ENCODE measurements around the gene GPR160.

GPR160 gene

DNA sequence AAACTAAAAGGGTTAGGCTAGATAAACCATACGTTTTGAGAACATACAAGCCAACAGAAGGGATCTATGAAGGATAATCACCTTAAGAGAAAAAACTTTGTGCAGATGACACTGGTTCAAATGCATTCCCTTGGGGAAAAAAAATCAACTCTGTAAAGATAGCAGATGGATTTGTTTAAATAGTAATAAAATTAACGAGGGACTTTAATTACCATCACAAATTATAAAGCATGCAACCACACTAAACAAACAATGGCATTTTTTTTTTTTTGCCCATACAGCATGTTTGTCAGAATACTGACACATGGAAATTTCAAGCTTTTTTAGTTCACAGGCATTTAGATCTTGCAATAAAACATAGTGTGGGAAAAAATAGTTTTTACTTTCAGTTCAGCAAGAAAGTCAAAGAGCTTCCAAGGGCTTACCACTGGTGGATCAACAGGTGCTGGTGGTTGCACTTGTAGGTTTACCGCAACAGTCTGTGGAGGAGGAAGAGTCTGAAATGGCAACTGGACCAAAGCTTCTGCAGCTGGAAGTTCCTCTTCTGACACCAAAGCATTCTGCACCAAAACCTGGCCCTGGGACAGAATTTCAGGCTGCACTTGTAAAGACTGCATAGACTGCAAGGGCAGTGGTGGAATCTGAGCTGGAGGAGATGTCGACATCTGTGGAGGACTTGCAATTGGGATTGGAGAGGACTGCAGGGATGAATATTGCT is 90.6 kb downstream of the GPR160 start:
- Histone ChIP-seq H3K4me1 (ENCODE audit: insufficient read depth, low read length, poor library complexity, severe bottlenecking) (no peaks in the 10 kb centered on the region), H3K4me2 (ENCODE audit: low read depth, low read length, poor library complexity, severe bottlenecking) (no peak overlapping the region), H3K79me2 (ENCODE audit: insufficient read depth, low read length) (no peaks in the 10 kb centered on the region), H3K27me3 (ENCODE audit: insufficient read depth, low read length, poor library complexity, severe bottlenecking) (no peaks in the 10 kb centered on the region), H3K9me2 (replicated peaks; ENCODE audit: low read depth, low read length) (no peaks in the 10 kb centered on the region), H3K4me3 (ENCODE audit: low read length, poor library complexity, severe bottlenecking) (no peak overlapping the region), H2AFZ (ENCODE audit: low read length) (no peak overlapping the region), H3K9ac (ENCODE audit: low read depth, low read length, poor library complexity, severe bottlenecking) (no peak overlapping the region), H3F3A (ENCODE audit: low read depth) (no peaks in the 10 kb centered on the region), H4K20me1 (ENCODE audit: insufficient read depth, low read length, poor library complexity, severe bottlenecking) (no peaks in the 10 kb centered on the region), H3K36me3 (ENCODE audit: insufficient read depth, low read length) (peaks cover 50% of the 10 kb centered on the region), H3K9me3 (ENCODE audit: insufficient read depth, low read depth, low read length) (peaks cover 6% of the 10 kb centered on the region; the same call in 1 of the 2 replicates)
- no peak for TF ChIP-seq EZH2phosphoT487 (IDR thresholded peaks at IDR 0.05; ENCODE audit: borderline replicate concordance)
- TF ChIP-seq, protein P1, sequence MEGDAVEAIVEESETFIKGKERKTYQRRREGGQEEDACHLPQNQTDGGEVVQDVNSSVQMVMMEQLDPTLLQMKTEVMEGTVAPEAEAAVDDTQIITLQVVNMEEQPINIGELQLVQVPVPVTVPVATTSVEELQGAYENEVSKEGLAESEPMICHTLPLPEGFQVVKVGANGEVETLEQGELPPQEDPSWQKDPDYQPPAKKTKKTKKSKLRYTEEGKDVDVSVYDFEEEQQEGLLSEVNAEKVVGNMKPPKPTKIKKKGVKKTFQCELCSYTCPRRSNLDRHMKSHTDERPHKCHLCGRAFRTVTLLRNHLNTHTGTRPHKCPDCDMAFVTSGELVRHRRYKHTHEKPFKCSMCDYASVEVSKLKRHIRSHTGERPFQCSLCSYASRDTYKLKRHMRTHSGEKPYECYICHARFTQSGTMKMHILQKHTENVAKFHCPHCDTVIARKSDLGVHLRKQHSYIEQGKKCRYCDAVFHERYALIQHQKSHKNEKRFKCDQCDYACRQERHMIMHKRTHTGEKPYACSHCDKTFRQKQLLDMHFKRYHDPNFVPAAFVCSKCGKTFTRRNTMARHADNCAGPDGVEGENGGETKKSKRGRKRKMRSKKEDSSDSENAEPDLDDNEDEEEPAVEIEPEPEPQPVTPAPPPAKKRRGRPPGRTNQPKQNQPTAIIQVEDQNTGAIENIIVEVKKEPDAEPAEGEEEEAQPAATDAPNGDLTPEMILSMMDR (conservative IDR thresholded peaks at IDR 0.05; ENCODE audit: low read length): no peak

DNA sequence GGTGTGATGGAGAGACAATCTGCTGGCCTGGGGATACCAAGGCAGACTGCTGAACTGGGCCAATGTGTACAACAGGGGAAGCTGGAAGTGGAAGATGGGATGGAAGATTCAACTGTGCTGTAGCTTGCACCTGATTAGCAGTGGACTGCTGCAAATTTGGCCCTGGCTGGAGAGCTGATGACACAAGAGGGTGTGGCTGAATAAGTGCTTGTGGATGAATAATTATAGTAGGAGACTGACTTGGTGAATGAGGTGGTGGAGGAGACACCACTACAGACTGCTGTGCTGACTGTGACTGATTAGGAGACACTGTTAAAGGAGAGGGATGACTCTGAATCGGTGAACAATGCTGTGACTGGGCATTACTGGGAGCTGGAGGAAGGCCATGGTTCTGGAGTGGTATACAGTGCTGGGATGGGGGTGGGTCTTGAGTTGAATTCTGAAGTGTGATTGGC is 91.2 kb downstream of the GPR160 start:
- TF ChIP-seq, protein P1 (conservative IDR thresholded peaks at IDR 0.05; ENCODE audit: low read length): no peak
- no peak for TF ChIP-seq EZH2phosphoT487 (IDR thresholded peaks at IDR 0.05; ENCODE audit: borderline replicate concordance)
- peaks cover 6% of the 10 kb centered on the region; the same call in 1 of the 2 replicates for H3K9me3 ChIP-seq (ENCODE audit: insufficient read depth, low read depth, low read length)
- no peaks in the 10 kb centered on the region for H3K27me3 ChIP-seq (ENCODE audit: insufficient read depth, low read length, poor library complexity, severe bottlenecking)
- H3F3A ChIP-seq (ENCODE audit: low read depth): no peaks in the 10 kb centered on the region
- H4K20me1 ChIP-seq (ENCODE audit: insufficient read depth, low read length, poor library complexity, severe bottlenecking): no peaks in the 10 kb centered on the region
- no peaks in the 10 kb centered on the region for H3K4me1 ChIP-seq (ENCODE audit: insufficient read depth, low read length, poor library complexity, severe bottlenecking)
- H3K9me2 ChIP-seq (replicated peaks; ENCODE audit: low read depth, low read length): no peaks in the 10 kb centered on the region
- no peaks in the 10 kb centered on the region for H3K79me2 ChIP-seq (ENCODE audit: insufficient read depth, low read length)
- H2AFZ ChIP-seq (ENCODE audit: low read length): no peak overlapping the region
- no peak overlapping the region for H3K9ac ChIP-seq (ENCODE audit: low read depth, low read length, poor library complexity, severe bottlenecking)
- no peak overlapping the region for H3K4me2 ChIP-seq (ENCODE audit: low read depth, low read length, poor library complexity, severe bottlenecking)
- H3K4me3 ChIP-seq (ENCODE audit: low read length, poor library complexity, severe bottlenecking): no peak overlapping the region
- H3K36me3 ChIP-seq (ENCODE audit: insufficient read depth, low read length): peaks cover 55% of the 10 kb centered on the region

DNA sequence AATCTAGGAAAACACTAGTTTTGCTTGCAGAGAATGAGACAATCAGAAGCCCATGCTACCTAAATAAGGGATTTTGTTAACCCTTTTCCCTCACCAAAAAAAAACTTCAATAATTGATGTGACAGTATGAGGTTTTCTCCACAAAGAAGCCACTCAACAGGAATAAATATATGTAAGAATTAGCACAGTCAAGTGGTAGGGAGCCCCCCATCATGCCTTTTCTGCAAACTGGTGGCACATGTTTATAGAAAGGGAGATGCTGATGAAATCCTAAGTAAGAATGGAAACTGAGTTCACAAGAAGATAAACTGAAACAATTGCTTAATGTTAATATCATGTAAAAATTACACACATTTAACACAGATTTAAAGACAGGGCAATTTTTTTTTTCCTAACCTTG is 92.7 kb downstream of the GPR160 start:
- Histone ChIP-seq H3K4me3 (ENCODE audit: low read length, poor library complexity, severe bottlenecking) (no peak overlapping the region), H3K36me3 (ENCODE audit: insufficient read depth, low read length) (peaks cover 67% of the 10 kb centered on the region), H3K79me2 (ENCODE audit: insufficient read depth, low read length) (no peaks in the 10 kb centered on the region; the same call in 1 of the 2 replicates), H3F3A (ENCODE audit: low read depth) (no peaks in the 10 kb centered on the region), H3K4me2 (ENCODE audit: low read depth, low read length, poor library complexity, severe bottlenecking) (no peak overlapping the region), H4K20me1 (ENCODE audit: insufficient read depth, low read length, poor library complexity, severe bottlenecking) (no peaks in the 10 kb centered on the region), H3K9me2 (replicated peaks; ENCODE audit: low read depth, low read length) (no peaks in the 10 kb centered on the region), H3K9me3 (ENCODE audit: insufficient read depth, low read depth, low read length) (peaks cover 6% of the 10 kb centered on the region; the same call in 1 of the 2 replicates), H3K27me3 (ENCODE audit: insufficient read depth, low read length, poor library complexity, severe bottlenecking) (no peaks in the 10 kb centered on the region), H2AFZ (ENCODE audit: low read length) (no peak overlapping the region), H3K9ac (ENCODE audit: low read depth, low read length, poor library complexity, severe bottlenecking) (no peak overlapping the region), H3K4me1 (ENCODE audit: insufficient read depth, low read length, poor library complexity, severe bottlenecking) (no peaks in the 10 kb centered on the region)
- TF ChIP-seq, protein P1 (conservative IDR thresholded peaks at IDR 0.05; ENCODE audit: low read length): no peak
- no peak for TF ChIP-seq EZH2phosphoT487 (IDR thresholded peaks at IDR 0.05; ENCODE audit: borderline replicate concordance)

Measured in Loucy (cell line).